ENCODE results near the gene STRN3. TPM values are rescaled to one million over a fixed set of nuclear protein-coding genes. Genes with fewer than 3 reads are reported as not detected.

STRN3 gene
- total RNA-seq, 4 donors from 2014 or later = 28.3 to 48.8 (median 38.1) TPM

GRCh38 chr14:30873308-30874119 lies 152.7 kb downstream of the STRN3 start:
- no peak for TF ChIP-seq CTCF (IDR thresholded peaks at IDR 0.05)
- TF ChIP-seq POLR2A (IDR thresholded peaks at IDR 0.05) = no peak
- H3K4me3 ChIP-seq (ENCODE audit: low read depth, poor library complexity, severe bottlenecking) = no peak overlapping the region
- DNase-seq (ENCODE audit: low spot score in 2 of 2) = no peak
- WGBS, 2 donors = 78 to 83% methylated on average over 20 of the region's 20 CpGs
- intact Hi-C loops (cut with DNase I; ENCODE audit: low total_unique reads) = no loop called here

GRCh38 chr14:30872602-30873001 lies 153.6 kb downstream of the STRN3 start:
- 88 to 90% methylated on average over 1 of the region's 1 CpG for WGBS, 2 donors
- H3K4me3 ChIP-seq (ENCODE audit: low read depth, poor library complexity, severe bottlenecking) = no peak overlapping the region
- intact Hi-C loops (cut with DNase I; ENCODE audit: low total_unique reads) = no loop called here
- DNase-seq (ENCODE audit: low spot score in 2 of 2) = no peak
- TF ChIP-seq CTCF (IDR thresholded peaks at IDR 0.05) = no peak
- no peak for TF ChIP-seq POLR2A (IDR thresholded peaks at IDR 0.05)

GRCh38 chr14:30869551-30870155 lies 156.5 kb downstream of the STRN3 start:
- WGBS, 2 donors = 66 to 80% methylated on average over 2 of the region's 2 CpGs
- TF ChIP-seq POLR2A (IDR thresholded peaks at IDR 0.05) = no peak
- no peak for TF ChIP-seq CTCF (IDR thresholded peaks at IDR 0.05)
- H3K4me3 ChIP-seq (ENCODE audit: low read depth, poor library complexity, severe bottlenecking) = no peak overlapping the region
- DNase-seq (ENCODE audit: low spot score in 2 of 2) = no peak
- intact Hi-C loops (cut with DNase I; ENCODE audit: low total_unique reads) = no loop called here

- intact Hi-C loops (cut with DNase I; ENCODE audit: low total_unique reads) = no loop called here
- TF ChIP-seq POLR2A (IDR thresholded peaks at IDR 0.05) (no peak), CTCF (IDR thresholded peaks at IDR 0.05) (no peak)
- H3K4me3 ChIP-seq (ENCODE audit: low read depth, poor library complexity, severe bottlenecking) = no peak overlapping the region
- no peak for DNase-seq (ENCODE audit: low spot score in 2 of 2)
- WGBS, 2 donors = 92 to 95% methylated on average over 5 of the region's 5 CpGs
Measured at GRCh38 chr14:30868736-30869135, 157.4 kb downstream of the STRN3 start.

- TF ChIP-seq CTCF (IDR thresholded peaks at IDR 0.05) = no peak
- TF ChIP-seq POLR2A (IDR thresholded peaks at IDR 0.05) = no peak
- intact Hi-C loops (cut with DNase I; ENCODE audit: low total_unique reads) = no loop called here
- H3K4me3 ChIP-seq (ENCODE audit: low read depth, poor library complexity, severe bottlenecking) = no peak overlapping the region
- 81 to 85% methylated on average over 5 of the region's 5 CpGs for WGBS, 2 donors
- no peak for DNase-seq (ENCODE audit: low spot score in 2 of 2)
Measured at GRCh38 chr14:30864934-30865333, 161.2 kb downstream of the STRN3 start.
